ENCODE data around the gene CADM2. TPM values are rescaled to one million over a fixed set of nuclear protein-coding genes. Genes with fewer than 3 reads are reported as not detected.
"Not testable (repeated sequence)": the region's sequence is repeated elsewhere in the genome, so short reads cannot be mapped to it uniquely, and the experiment has no call there.

Gene CADM2
- total RNA-seq, 1 experiment from 2014 or later = 1.3 TPM

GRCh38 chr3:85495602-85496001 lies 536.8 kb downstream of the CADM2 start:
- Mint-ChIP-seq H3K27me3 (ENCODE audit: unreplicated experiment) (no peaks in the 10 kb centered on the region), H3K9me3 (ENCODE audit: low read depth, unreplicated experiment) (no peaks in the 10 kb centered on the region), H3K4me1 (ENCODE audit: low read depth, unreplicated experiment) (no peaks in the 10 kb centered on the region), H3K27ac (ENCODE audit: unreplicated experiment) (no peak overlapping the region), H3K4me3 (ENCODE audit: low read depth, unreplicated experiment) (no peak overlapping the region), H3K36me3 (ENCODE audit: insufficient read depth, unreplicated experiment) (no peaks in the 10 kb centered on the region)
- no peak for TF ChIP-seq CTCF (IDR thresholded peaks at IDR 0.05; ENCODE audit: unreplicated experiment)
- no peak for DNase-seq
- CTCF ChIA-PET = no interaction called here
- no TSS peak for BruUV-seq (replicated peaks)
- intact Hi-C loops (cut with micrococcal nuclease; ENCODE audit: unreplicated experiment) = no loop called here

- CTCF ChIA-PET = no interaction called here
These were observed 539.4 kb downstream of the CADM2 start for GRCh38 chr3:85498177-85498576.

GRCh38 chr3:85502148-85502875 lies 543.5 kb downstream of the CADM2 start:
- H3K4me3 Mint-ChIP-seq (ENCODE audit: low read depth, unreplicated experiment) = no peak overlapping the region
- no peaks in the 10 kb centered on the region for H3K9me3 Mint-ChIP-seq (ENCODE audit: low read depth, unreplicated experiment)
- H3K27me3 Mint-ChIP-seq (ENCODE audit: unreplicated experiment) = no peaks in the 10 kb centered on the region
- intact Hi-C loops (cut with micrococcal nuclease; ENCODE audit: unreplicated experiment) = no loop called here
- CTCF ChIA-PET = no interaction called here
- H3K27ac Mint-ChIP-seq (ENCODE audit: unreplicated experiment) = no peak overlapping the region
- DNase-seq = no peak
- no TSS peak for BruUV-seq (replicated peaks)
- no peak for TF ChIP-seq CTCF (IDR thresholded peaks at IDR 0.05; ENCODE audit: unreplicated experiment)
- no peaks in the 10 kb centered on the region for H3K4me1 Mint-ChIP-seq (ENCODE audit: low read depth, unreplicated experiment)
- H3K36me3 Mint-ChIP-seq (ENCODE audit: insufficient read depth, unreplicated experiment) = no peaks in the 10 kb centered on the region

More at GRCh38 chr3:85498177-85498576, 539.4 kb downstream of the CADM2 start:
- H3K4me1 Mint-ChIP-seq (ENCODE audit: low read depth, unreplicated experiment) = no peaks in the 10 kb centered on the region
- intact Hi-C loops (cut with micrococcal nuclease; ENCODE audit: unreplicated experiment) = no loop called here
- H3K27ac Mint-ChIP-seq (ENCODE audit: unreplicated experiment) = no peak overlapping the region
- H3K27me3 Mint-ChIP-seq (ENCODE audit: unreplicated experiment) = no peaks in the 10 kb centered on the region
- TF ChIP-seq CTCF (IDR thresholded peaks at IDR 0.05; ENCODE audit: unreplicated experiment) = no peak
- no peaks in the 10 kb centered on the region for H3K36me3 Mint-ChIP-seq (ENCODE audit: insufficient read depth, unreplicated experiment)
- DNase-seq = no peak
- no TSS peak for BruUV-seq (replicated peaks)
- H3K4me3 Mint-ChIP-seq (ENCODE audit: low read depth, unreplicated experiment) = no peak overlapping the region
- H3K9me3 Mint-ChIP-seq (ENCODE audit: low read depth, unreplicated experiment) = no peaks in the 10 kb centered on the region

- H3K9me3 Mint-ChIP-seq (ENCODE audit: low read depth, unreplicated experiment); H3K4me1 Mint-ChIP-seq (ENCODE audit: low read depth, unreplicated experiment); DNase-seq; intact Hi-C loops (cut with micrococcal nuclease; ENCODE audit: unreplicated experiment); H3K4me3 Mint-ChIP-seq (ENCODE audit: low read depth, unreplicated experiment); H3K27me3 Mint-ChIP-seq (ENCODE audit: unreplicated experiment); H3K36me3 Mint-ChIP-seq (ENCODE audit: insufficient read depth, unreplicated experiment); BruUV-seq (replicated peaks); H3K27ac Mint-ChIP-seq (ENCODE audit: unreplicated experiment); CTCF ChIA-PET: not testable (repeated sequence)
These were observed 545.5 kb downstream of the CADM2 start for GRCh38 chr3:85504129-85504784.

GRCh38 chr3:85504785-85505511 lies 546.2 kb downstream of the CADM2 start:
- H3K27me3 Mint-ChIP-seq (ENCODE audit: unreplicated experiment); H3K4me1 Mint-ChIP-seq (ENCODE audit: low read depth, unreplicated experiment); H3K27ac Mint-ChIP-seq (ENCODE audit: unreplicated experiment); H3K9me3 Mint-ChIP-seq (ENCODE audit: low read depth, unreplicated experiment); CTCF ChIA-PET; intact Hi-C loops (cut with micrococcal nuclease; ENCODE audit: unreplicated experiment); DNase-seq; BruUV-seq (replicated peaks); H3K4me3 Mint-ChIP-seq (ENCODE audit: low read depth, unreplicated experiment); H3K36me3 Mint-ChIP-seq (ENCODE audit: insufficient read depth, unreplicated experiment): not testable (repeated sequence)

GRCh38 chr3:85507052-85507451 lies 548.3 kb downstream of the CADM2 start:
- DNase-seq; CTCF ChIA-PET; BruUV-seq (replicated peaks); H3K4me1 Mint-ChIP-seq (ENCODE audit: low read depth, unreplicated experiment); intact Hi-C loops (cut with micrococcal nuclease; ENCODE audit: unreplicated experiment); H3K27me3 Mint-ChIP-seq (ENCODE audit: unreplicated experiment); H3K9me3 Mint-ChIP-seq (ENCODE audit: low read depth, unreplicated experiment); H3K27ac Mint-ChIP-seq (ENCODE audit: unreplicated experiment); H3K4me3 Mint-ChIP-seq (ENCODE audit: low read depth, unreplicated experiment); H3K36me3 Mint-ChIP-seq (ENCODE audit: insufficient read depth, unreplicated experiment): not testable (repeated sequence)

Data from Calu3 (cell line).